H1 (cell line): ENCODE results near the gene LRRC25. TPM values are rescaled to one million over a fixed set of nuclear protein-coding genes. Genes with fewer than 3 reads are reported as not detected.

Experiments used
- CHD7 ChIP-seq: fragments of 300-600 bp; sonication (generic); IDR thresholded peaks from 2 replicates; pipeline ENCODE4 v1.7.1; 2012; ENCODE audit warnings: low read length, moderate library complexity, mild to moderate bottlenecking, inconsistent platforms; ENCODE audit not compliant: insufficient replicate concordance
- polyA plus RNA-seq, 7 experiments: library from polyadenylated mRNA; depleted of rRNA in 3 of 7; stranded (reverse) in 5 of 7; unstranded in 2 of 7; fragments of >200 nt in 5 of 7; fragments of 200-250 nt in 2 of 7; gene quantifications; 1 replicate in 5 of 7; 2 replicates in 1 of 7; 4 replicates in 1 of 7; pipeline versions ENCODE4 v1.2.1 to v1.2.3, GENCODE V29; 2011 to 2013; ENCODE audit warnings: missing spikeins in 2 of 7, mixed read lengths in 2 of 7
- total RNA-seq: library from RNA; stranded (reverse); fragmentation: NEBNext Ultra II Directional; extraction: Animal tissue kit (Norgen Biotek cat#: 25700); gene quantifications from 2 replicates; pipeline ENCODE4 v1.2.1, GENCODE V29; 2021

The LRRC25 gene
- total and polyA plus RNA-seq, 2 of the 8 experiments (the other 6 are each of a cell fraction or from before 2014, with no cell fraction given): 0.20 to 0.41 TPM

GRCh38 chr19:18439910-18440237, 42.5 kb upstream of the LRRC25 start (continued):
- TF ChIP-seq CHD7: no peak
